Loucy (cell line): ENCODE data around the gene PRMT9.

Source experiments
- H2AFZ ChIP-seq: fragments of 200-600 bp; sonication (generic); 2 replicates; pipeline ENCODE4 v1.6.0; 2016; ENCODE audit warnings: antibody characterized with exemption, mild to moderate bottlenecking, low read length, moderate library complexity
- H3F3A ChIP-seq: fragments of 200-600 bp; 2 replicates; pipeline ENCODE4 v1.6.0; 2016; ENCODE audit warnings: antibody characterized with exemption, low read depth, mild to moderate bottlenecking
- H3K27me3 ChIP-seq: fragments of 200-600 bp; sonication (generic); 2 replicates; pipeline ENCODE4 v1.6.1; 2014; ENCODE audit warnings: low read length, mild to moderate bottlenecking; ENCODE audit not compliant: insufficient read depth, poor library complexity, severe bottlenecking
- H3K36me3 ChIP-seq: fragments of 200-600 bp; sonication (generic); 2 replicates; pipeline ENCODE4 v1.6.1; 2016; ENCODE audit warnings: low read length; ENCODE audit not compliant: insufficient read depth
- H3K4me1 ChIP-seq: fragments of 200-600 bp; sonication (generic); 2 replicates; pipeline ENCODE4 v1.5.1; 2014; ENCODE audit warnings: low read length, mild to moderate bottlenecking; ENCODE audit not compliant: insufficient read depth, poor library complexity, severe bottlenecking
- H3K4me2 ChIP-seq: fragments of 200-600 bp; sonication (generic); 2 replicates; pipeline ENCODE4 v1.6.0; 2014; ENCODE audit warnings: antibody characterized with exemption, low read length, low read depth, mild to moderate bottlenecking; ENCODE audit not compliant: poor library complexity, severe bottlenecking
- H3K4me3 ChIP-seq: fragments of 200-600 bp; sonication (generic); 2 replicates; pipeline ENCODE4 v1.5.1; 2014; ENCODE audit warnings: low read length, mild to moderate bottlenecking, mixed read lengths; ENCODE audit not compliant: poor library complexity, severe bottlenecking
- H3K79me2 ChIP-seq: fragments of 200-600 bp; sonication (generic); 2 replicates; pipeline ENCODE4 v1.6.1; 2014; ENCODE audit warnings: low read length; ENCODE audit not compliant: insufficient read depth
- H3K9ac ChIP-seq: fragments of 200-600 bp; sonication (generic); 2 replicates; pipeline ENCODE4 v1.6.0; 2014; ENCODE audit warnings: mild to moderate bottlenecking, low read depth, low read length, moderate library complexity; ENCODE audit not compliant: poor library complexity, severe bottlenecking
- H3K9me2 ChIP-seq: fragments of 200-600 bp; sonication (generic); replicated peaks from 2 replicates; pipeline ENCODE4 v1.6.1; 2016; ENCODE audit warnings: low read depth, low read length, mixed read lengths
- H3K9me3 ChIP-seq: fragments of 200-600 bp; sonication (generic); 2 replicates; pipeline ENCODE4 v1.6.1; 2014; ENCODE audit warnings: mild to moderate bottlenecking, antibody characterized with exemption, low read length, low read depth; ENCODE audit not compliant: insufficient read depth
- H4K20me1 ChIP-seq: fragments of 200-600 bp; sonication (generic); 2 replicates; pipeline ENCODE4 v1.6.0; 2014; ENCODE audit warnings: antibody characterized with exemption, low read length, mild to moderate bottlenecking; ENCODE audit not compliant: insufficient read depth, poor library complexity, severe bottlenecking
- CTCF ChIP-seq: fragments of 200-600 bp; sonication (generic); conservative IDR thresholded peaks from 2 replicates; pipeline ENCODE4 v1.5.1; 2014; ENCODE audit warnings: mild to moderate bottlenecking, antibody characterized with exemption, low read length
- EZH2phosphoT487 ChIP-seq: fragments of 200-600 bp; IDR thresholded peaks from 2 replicates; pipeline ENCODE4 v1.6.1; 2018; ENCODE audit warnings: antibody characterized with exemption, mild to moderate bottlenecking, moderate library complexity, borderline replicate concordance

PRMT9 gene

GRCh38 chr4:147651563-147651962, 32.4 kb downstream of the PRMT9 start:
- Histone ChIP-seq H3K9ac (no peak overlapping the region), H3K79me2 (peaks cover 13% of the 10 kb centered on the region; the same call in 1 of the 2 replicates), H3K4me1 (no peaks in the 10 kb centered on the region), H3K4me3 (no peak overlapping the region), H3K9me3 (0 out of 2 replicates have a peak, but pooled peaks cover 3% of the 10 kb centered on the region), H2AFZ (no peak overlapping the region), H3F3A (no peaks in the 10 kb centered on the region), H3K9me2 (no peaks in the 10 kb centered on the region), H4K20me1 (no peaks in the 10 kb centered on the region), H3K27me3 (no peaks in the 10 kb centered on the region), H3K36me3 (peaks cover 27% of the 10 kb centered on the region; the same call in 1 of the 2 replicates), H3K4me2 (no peak overlapping the region)
- TF ChIP-seq EZH2phosphoT487, result no peak
- TF ChIP-seq CTCF, result no peak

- H3K4me2 ChIP-seq, result no peak overlapping the region
- no peaks in the 10 kb centered on the region for H3K4me1 ChIP-seq
- 0 out of 2 replicates have a peak, but pooled peaks cover 3% of the 10 kb centered on the region for H3K9me3 ChIP-seq
- H2AFZ ChIP-seq, result no peak overlapping the region
- H3K36me3 ChIP-seq, result peaks cover 16% of the 10 kb centered on the region; the same call in 1 of the 2 replicates
- H4K20me1 ChIP-seq, result no peaks in the 10 kb centered on the region
- H3K9ac ChIP-seq, result no peak overlapping the region
- TF ChIP-seq CTCF (no peak), EZH2phosphoT487 (no peak)
- no peaks in the 10 kb centered on the region for H3K27me3 ChIP-seq
- H3F3A ChIP-seq, result no peaks in the 10 kb centered on the region
- no peaks in the 10 kb centered on the region for H3K9me2 ChIP-seq
- peaks cover 22% of the 10 kb centered on the region; the same call in 1 of the 2 replicates for H3K79me2 ChIP-seq
- H3K4me3 ChIP-seq, result no peak overlapping the region
These were observed 35.3 kb downstream of the PRMT9 start for GRCh38 chr4:147648656-147649055.

GRCh38 chr4:147645099-147645498, 38.9 kb downstream of the PRMT9 start:
- Histone ChIP-seq H3K4me2 (no peak overlapping the region), H3K79me2 (peaks cover 17% of the 10 kb centered on the region; the same call in 1 of the 2 replicates), H3K36me3 (peaks cover 43% of the 10 kb centered on the region; the same call in 1 of the 2 replicates), H3K9me2 (no peaks in the 10 kb centered on the region), H3K4me3 (no peak overlapping the region), H3F3A (no peaks in the 10 kb centered on the region), H4K20me1 (no peaks in the 10 kb centered on the region), H3K9ac (no peak overlapping the region), H3K9me3 (0 out of 2 replicates have a peak, but pooled peaks cover 3% of the 10 kb centered on the region), H3K27me3 (no peaks in the 10 kb centered on the region), H2AFZ (no peak overlapping the region), H3K4me1 (no peaks in the 10 kb centered on the region)
- TF ChIP-seq CTCF, result no peak
- TF ChIP-seq EZH2phosphoT487, result no peak
